ENCODE data around the gene MYO6.

Gene MYO6

DNA sequence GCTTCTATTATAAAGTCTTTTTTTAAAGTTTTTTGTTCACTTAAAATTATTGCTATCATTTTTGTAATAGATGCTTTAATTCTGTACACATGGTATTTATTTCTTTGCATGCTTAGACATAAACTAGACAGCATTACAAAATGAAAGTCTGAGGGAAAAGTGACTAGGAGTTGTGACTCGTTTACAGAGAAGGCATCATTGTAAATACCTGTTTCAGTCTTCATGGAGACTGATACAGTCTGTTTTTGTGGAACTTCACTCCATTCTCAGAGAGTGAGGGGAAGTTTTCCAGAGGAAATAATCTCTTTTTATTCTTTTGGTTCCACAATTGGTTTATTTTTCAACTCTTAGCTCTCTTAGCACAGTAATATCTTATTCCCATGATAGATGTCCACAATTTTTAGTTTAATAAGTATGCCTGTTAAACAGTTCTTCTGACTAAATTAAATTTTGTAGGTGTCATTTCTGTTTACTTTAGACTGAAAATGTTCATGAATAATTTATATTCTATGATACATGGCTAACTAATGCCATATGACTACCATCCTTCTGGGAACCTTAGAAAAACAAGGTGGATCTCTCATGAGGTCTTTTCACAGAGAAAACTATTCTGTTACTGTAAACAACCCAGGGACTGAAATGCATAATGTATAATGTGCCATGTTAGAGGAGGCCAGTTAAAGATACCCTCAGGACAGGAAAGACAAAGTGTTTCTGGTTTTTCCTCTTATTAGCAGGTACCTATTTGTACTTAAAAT lies 69.2 kb downstream of the MYO6 start:
- TF ChIP-seq, protein P1, sequence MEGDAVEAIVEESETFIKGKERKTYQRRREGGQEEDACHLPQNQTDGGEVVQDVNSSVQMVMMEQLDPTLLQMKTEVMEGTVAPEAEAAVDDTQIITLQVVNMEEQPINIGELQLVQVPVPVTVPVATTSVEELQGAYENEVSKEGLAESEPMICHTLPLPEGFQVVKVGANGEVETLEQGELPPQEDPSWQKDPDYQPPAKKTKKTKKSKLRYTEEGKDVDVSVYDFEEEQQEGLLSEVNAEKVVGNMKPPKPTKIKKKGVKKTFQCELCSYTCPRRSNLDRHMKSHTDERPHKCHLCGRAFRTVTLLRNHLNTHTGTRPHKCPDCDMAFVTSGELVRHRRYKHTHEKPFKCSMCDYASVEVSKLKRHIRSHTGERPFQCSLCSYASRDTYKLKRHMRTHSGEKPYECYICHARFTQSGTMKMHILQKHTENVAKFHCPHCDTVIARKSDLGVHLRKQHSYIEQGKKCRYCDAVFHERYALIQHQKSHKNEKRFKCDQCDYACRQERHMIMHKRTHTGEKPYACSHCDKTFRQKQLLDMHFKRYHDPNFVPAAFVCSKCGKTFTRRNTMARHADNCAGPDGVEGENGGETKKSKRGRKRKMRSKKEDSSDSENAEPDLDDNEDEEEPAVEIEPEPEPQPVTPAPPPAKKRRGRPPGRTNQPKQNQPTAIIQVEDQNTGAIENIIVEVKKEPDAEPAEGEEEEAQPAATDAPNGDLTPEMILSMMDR (conservative IDR thresholded peaks at IDR 0.05; ENCODE audit: low read depth, low read length), result no peak
- DNase-seq (ENCODE audit: low read depth), result no peak
- H3K4me3 ChIP-seq (ENCODE audit: low read length), result no peak overlapping the region

GRCh38 chr6:75819776-75820487 lies 70.9 kb downstream of the MYO6 start:
- TF ChIP-seq, protein P1 (conservative IDR thresholded peaks at IDR 0.05; ENCODE audit: low read depth, low read length), result no peak
- DNase-seq (ENCODE audit: low read depth), result no peak

DNA sequence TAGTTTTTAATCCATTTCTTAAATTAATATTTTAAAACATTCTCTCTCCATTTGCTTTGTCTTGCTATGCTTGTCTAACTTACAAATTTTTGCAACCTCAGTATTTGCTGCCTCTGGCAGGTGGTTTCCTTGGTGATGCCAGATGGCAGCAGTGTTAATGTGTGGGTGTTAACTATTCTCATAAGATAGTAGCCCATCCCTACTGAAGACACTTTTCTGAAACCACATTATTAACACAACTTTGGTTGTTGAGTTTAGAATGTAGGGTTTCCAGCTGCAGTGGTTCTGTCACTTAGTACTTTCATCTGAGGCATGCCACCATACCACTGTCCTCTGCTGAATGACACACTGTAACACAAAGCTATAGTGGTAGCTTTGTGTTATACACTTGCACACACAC lies 75.1 kb downstream of the MYO6 start:
- TF ChIP-seq, protein P1 (conservative IDR thresholded peaks at IDR 0.05; ENCODE audit: low read depth, low read length), result no peak
- DNase-seq (ENCODE audit: low read depth), result no peak
- H3K4me3 ChIP-seq (ENCODE audit: low read length), result no peak overlapping the region

More at GRCh38 chr6:75819776-75820487, 70.9 kb downstream of the MYO6 start:
- no peak overlapping the region for H3K4me3 ChIP-seq (ENCODE audit: low read length)

DNA sequence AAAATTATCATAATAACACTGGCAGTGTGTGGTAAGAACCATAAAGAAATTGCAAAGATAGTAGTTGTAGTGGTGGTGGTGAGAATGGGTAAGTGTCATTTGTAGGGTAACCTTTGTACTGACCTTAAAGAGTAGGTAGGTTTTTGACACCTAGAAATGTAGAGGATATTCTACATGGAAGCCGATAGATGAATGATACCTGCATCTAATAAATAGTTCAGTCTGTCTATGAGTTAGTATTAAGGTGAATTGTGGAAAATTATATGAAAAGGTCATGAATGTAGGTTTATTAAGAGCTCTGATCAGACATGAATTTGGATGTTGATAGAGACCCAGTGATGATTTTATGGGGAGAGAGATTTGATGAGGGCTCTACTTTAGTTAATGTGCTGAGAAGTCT lies 78.1 kb downstream of the MYO6 start:
- TF ChIP-seq, protein P1 (conservative IDR thresholded peaks at IDR 0.05; ENCODE audit: low read depth, low read length), result no peak
- DNase-seq (ENCODE audit: low read depth), result no peak
- H3K4me3 ChIP-seq (ENCODE audit: low read length), result no peak overlapping the region

- TF ChIP-seq, protein P1 (conservative IDR thresholded peaks at IDR 0.05; ENCODE audit: low read depth, low read length), result no peak
- H3K4me3 ChIP-seq (ENCODE audit: low read length), result no peak overlapping the region
- no peak for DNase-seq (ENCODE audit: low read depth)
Measured at GRCh38 chr6:75830959-75831885, 82.2 kb downstream of the MYO6 start.

- no peak for DNase-seq (ENCODE audit: low read depth)
- TF ChIP-seq, protein P1 (conservative IDR thresholded peaks at IDR 0.05; ENCODE audit: low read depth, low read length), result no peak
- no peak overlapping the region for H3K4me3 ChIP-seq (ENCODE audit: low read length)
Measured at GRCh38 chr6:75834447-75834846, 85.4 kb downstream of the MYO6 start.
